H1 (cell line): ENCODE data around the gene ASCL5. TPM values are rescaled to one million over a fixed set of nuclear protein-coding genes. Genes with fewer than 3 reads are reported as not detected.

Experiments used
- CTCF ChIA-PET: fragments of 300-600 bp; sonication (Branson Sonifier 250); formaldehyde crosslinking; loops from one replicate; lab custom pipeline; 2021; ENCODE audit not compliant: partially characterized antibody; lab: Charles Lee
- POLR2A ChIA-PET: fragments of 300-600 bp; sonication (Branson Sonifier 250); formaldehyde crosslinking; loops from one replicate; lab custom pipeline; 2021; ENCODE audit warnings: inconsistent platforms; ENCODE audit not compliant: partially characterized antibody; lab: Charles Lee
- DNase-seq, 2 experiments: peaks; one replicate each; pipeline versions ENCODE4 v3.0.0 to v3.0.0-alpha.2; 2010 to 2022; ENCODE audit warnings: low spot score in 2 of 2, low read depth in 1 of 2, mixed read lengths in 1 of 2
- FAIRE-seq: peaks from 2 replicates; lab custom pipeline; 2011; peaks lifted over from hg19 to GRCh38; lab: Jason Lieb, UNC
- H2AFZ ChIP-seq: 2 replicates; pipeline ENCODE4 v1.8.1; 2012; ENCODE audit warnings: low read length, inconsistent platforms
- H2AK5ac ChIP-seq: 2 replicates; pipeline ENCODE4 v1.6.1; 2013; ENCODE audit warnings: low read depth, low read length
- H2BK120ac ChIP-seq: replicated peaks from 2 replicates; pipeline ENCODE3; 2013; ENCODE audit warnings: low read depth, low read length, inconsistent platforms
- H2BK12ac ChIP-seq: 2 replicates; pipeline ENCODE4 v1.6.1; 2013; ENCODE audit warnings: low read depth, low read length
- H2BK15ac ChIP-seq: 2 replicates; pipeline ENCODE4 v1.6.1; 2013; ENCODE audit warnings: low read length
- H2BK20ac ChIP-seq: 2 replicates; pipeline ENCODE4 v1.6.1; 2013; ENCODE audit warnings: low read length
- H2BK5ac ChIP-seq: 2 replicates; pipeline ENCODE4 v1.6.1; 2013; ENCODE audit warnings: low read depth, low read length
- H3K14ac ChIP-seq: 2 replicates; pipeline ENCODE4 v1.6.1; 2013; ENCODE audit warnings: inconsistent platforms; ENCODE audit not compliant: insufficient read length
- H3K18ac ChIP-seq: 2 replicates; pipeline ENCODE4 v1.6.1; 2013; ENCODE audit warnings: low read length; ENCODE audit errors: extremely low read depth
- H3K23ac ChIP-seq: 2 replicates; pipeline ENCODE4 v1.6.1; 2013; ENCODE audit warnings: inconsistent platforms; ENCODE audit not compliant: insufficient read length
- H3K23me2 ChIP-seq: 2 replicates; pipeline ENCODE4 v1.6.1; 2013; ENCODE audit warnings: low read depth, low read length
- H3K27ac ChIP-seq: 2 replicates; pipeline ENCODE4 v1.6.1; 2011; ENCODE audit warnings: low read depth, low read length, inconsistent platforms
- H3K27me3 ChIP-seq, 4 experiments: replicated peaks in 1 of 4; 1 replicate in 1 of 4; 2 replicates in 3 of 4; pipeline versions ENCODE4 v1.6.1 to v1.8.1; 2011 to 2013; ENCODE audit warnings: low read length in 3 of 4, mild to moderate bottlenecking in 3 of 4, inconsistent platforms in 2 of 4, mixed read lengths in 2 of 4, moderate library complexity in 1 of 4; ENCODE audit not compliant: control insufficient read depth in 3 of 4, insufficient read depth in 3 of 4; ENCODE audit errors: extremely low read depth in 1 of 4
- H3K36me3 ChIP-seq, 4 experiments: 2 replicates each; pipeline versions ENCODE4 v1.6.1 to v1.8.1; 2011 to 2013; ENCODE audit warnings: mild to moderate bottlenecking in 4 of 4, low read length in 3 of 4, moderate library complexity in 2 of 4, control low read depth in 1 of 4, inconsistent platforms in 1 of 4; ENCODE audit not compliant: insufficient read depth in 4 of 4, control insufficient read depth in 2 of 4
- H3K4ac ChIP-seq: replicated peaks from 2 replicates; pipeline ENCODE3; 2013; ENCODE audit warnings: low read length, low read depth, mixed read lengths, inconsistent platforms; ENCODE audit not compliant: insufficient read length
- H3K4me1 ChIP-seq, 4 experiments: replicated peaks in 1 of 4; 1 replicate in 1 of 4; 2 replicates in 3 of 4; pipeline versions ENCODE4 v1.6.1 to v1.8.1; 2011 to 2013; ENCODE audit warnings: low read length in 3 of 4, inconsistent platforms in 2 of 4, mixed read lengths in 1 of 4; ENCODE audit not compliant: insufficient read depth in 4 of 4, control insufficient read depth in 3 of 4
- H3K4me2 ChIP-seq, 2 experiments: 2 replicates each; pipeline versions ENCODE4 v1.6.1 to v1.8.1; 2011 to 2013; ENCODE audit warnings: low read depth in 2 of 2, low read length in 2 of 2, control low read depth in 1 of 2, inconsistent platforms in 1 of 2, mild to moderate bottlenecking in 1 of 2; ENCODE audit not compliant: insufficient read depth in 1 of 2
- H3K4me3 ChIP-seq, 4 experiments: fragments of 200-600, 300-600 bp in 1 of 4; sonication (generic), shearing (Covaris generic), sonication (Bioruptor Twin) in 1 of 4; 2 replicates each; pipeline versions ENCODE4 v1.5.1 to v1.8.1; 2011 to 2016; ENCODE audit warnings: low read length in 4 of 4, low read depth in 3 of 4, control low read depth in 2 of 4, inconsistent platforms in 2 of 4, mild to moderate bottlenecking in 2 of 4, mixed read lengths in 1 of 4, moderate library complexity in 1 of 4; ENCODE audit not compliant: insufficient read depth in 2 of 4; ENCODE audit errors: extremely low read depth in 1 of 4
- H3K56ac ChIP-seq: replicated peaks from 2 replicates; pipeline ENCODE3; 2013; ENCODE audit warnings: low read depth, mild to moderate bottlenecking, mixed read lengths, low read length, inconsistent platforms; ENCODE audit not compliant: insufficient read length
- H3K79me1 ChIP-seq: 2 replicates; pipeline ENCODE4 v1.6.1; 2013; ENCODE audit warnings: low read depth, low read length, control low read depth
- H3K79me2 ChIP-seq, 2 experiments: 2 replicates each; pipeline versions ENCODE4 v1.6.1 to v1.8.1; 2012 to 2013; ENCODE audit warnings: low read length in 2 of 2, mild to moderate bottlenecking in 2 of 2, inconsistent platforms in 1 of 2; ENCODE audit not compliant: insufficient read depth in 2 of 2, control insufficient read depth in 1 of 2
- H3K9ac ChIP-seq, 4 experiments: replicated peaks in 1 of 4; 1 replicate in 1 of 4; 2 replicates in 3 of 4; pipeline versions ENCODE4 v1.6.1 to v1.8.1; 2011 to 2013; ENCODE audit warnings: low read depth in 3 of 4, low read length in 3 of 4, control low read depth in 2 of 4, mild to moderate bottlenecking in 2 of 4, moderate library complexity in 2 of 4, inconsistent platforms in 1 of 4; ENCODE audit errors: extremely low read depth in 1 of 4
- H3K9me3 ChIP-seq, 2 experiments: 2 replicates each; pipeline versions ENCODE4 v1.6.1 to v1.8.1; 2012 to 2013; ENCODE audit warnings: mild to moderate bottlenecking in 2 of 2, moderate library complexity in 2 of 2, control low read depth in 1 of 2, inconsistent platforms in 1 of 2, low read depth in 1 of 2, low read length in 1 of 2, mixed read lengths in 1 of 2; ENCODE audit not compliant: insufficient read depth in 2 of 2
- H4K20me1 ChIP-seq, 2 experiments: replicated peaks in 1 of 2; 2 replicates each; pipeline versions ENCODE3 to v1.8.1; 2011 to 2013; ENCODE audit warnings: inconsistent platforms in 2 of 2, low read length in 2 of 2, mild to moderate bottlenecking in 1 of 2; ENCODE audit not compliant: insufficient read depth in 2 of 2, control insufficient read depth in 1 of 2
- H4K5ac ChIP-seq: 2 replicates; pipeline ENCODE4 v1.6.1; 2013; ENCODE audit warnings: low read length, low read depth, mixed read lengths, inconsistent platforms; ENCODE audit not compliant: insufficient read length
- H4K8ac ChIP-seq: 2 replicates; pipeline ENCODE4 v1.8.0; 2013; ENCODE audit warnings: mild to moderate bottlenecking, moderate library complexity, low read length, inconsistent platforms; ENCODE audit not compliant: insufficient read depth; ENCODE audit errors: extremely low read depth
- H4K91ac ChIP-seq: replicated peaks from 2 replicates; pipeline ENCODE3; 2013; ENCODE audit warnings: low read length, mixed read lengths, inconsistent platforms; ENCODE audit not compliant: insufficient read length
- ATF3 ChIP-seq: IDR thresholded peaks from 2 replicates; pipeline ENCODE4 v1.6.1; 2011; ENCODE audit warnings: low read depth, mild to moderate bottlenecking, low read length; ENCODE audit not compliant: insufficient read depth
- BRCA1 ChIP-seq: IDR thresholded peaks from 2 replicates; pipeline ENCODE4 v1.6.1; 2012; ENCODE audit warnings: low read depth, low read length, improper control_type of control experiment
- CREB1 ChIP-seq: IDR thresholded peaks from 2 replicates; pipeline ENCODE4 v1.6.1; 2012; ENCODE audit warnings: inconsistent platforms
- EP300 ChIP-seq, 2 experiments: IDR thresholded peaks; 1 replicate in 1 of 2; 2 replicates in 1 of 2; pipeline ENCODE4 v1.6.1; 2011 to 2012; ENCODE audit warnings: low read depth in 2 of 2, low read length in 2 of 2, mild to moderate bottlenecking in 2 of 2, borderline replicate concordance in 1 of 2, inconsistent platforms in 1 of 2, moderate library complexity in 1 of 2
- KDM5A ChIP-seq: fragments of 200-600 bp; IDR thresholded peaks from 2 replicates; pipeline ENCODE4 v1.7.1; 2012; ENCODE audit warnings: mild to moderate bottlenecking, low read length, inconsistent platforms, mixed read lengths
- PHF8 ChIP-seq: fragments of 200-600 bp; sonication (generic); conservative IDR thresholded peaks from 2 replicates; pipeline ENCODE4 v1.7.1; 2012; ENCODE audit warnings: low read depth, mild to moderate bottlenecking, inconsistent platforms, low read length, moderate library complexity
- RAD21 ChIP-seq, 2 experiments: IDR thresholded peaks in 1 of 2; conservative IDR thresholded peaks in 1 of 2; 2 replicates each; pipeline ENCODE4 v1.6.1; 2011; ENCODE audit warnings: low read depth in 2 of 2, low read length in 2 of 2, improper control_type of control experiment in 1 of 2, inconsistent platforms in 1 of 2, mild to moderate bottlenecking in 1 of 2, moderate library complexity in 1 of 2
- SIN3A ChIP-seq, 2 experiments: IDR thresholded peaks in 1 of 2; conservative IDR thresholded peaks in 1 of 2; 2 replicates each; pipeline ENCODE4 v1.6.1; 2011 to 2012; ENCODE audit warnings: low read length in 2 of 2, improper control_type of control experiment in 1 of 2, low read depth in 1 of 2, mild to moderate bottlenecking in 1 of 2
- SP2 ChIP-seq: IDR thresholded peaks from 2 replicates; pipeline ENCODE4 v1.6.1; 2012; ENCODE audit warnings: mild to moderate bottlenecking, low read length, inconsistent platforms
- SP4 ChIP-seq: IDR thresholded peaks from 2 replicates; pipeline ENCODE4 v1.6.1; 2012; ENCODE audit warnings: low read length, inconsistent platforms
- YY1 ChIP-seq: IDR thresholded peaks from 2 replicates; pipeline ENCODE4 v1.6.1; 2011; ENCODE audit warnings: low read depth, mild to moderate bottlenecking, low read length
- WGBS, 2 experiments: shearing (Covaris generic) in 1 of 2; methylation state at CpG; one replicate each; pipeline versions ENCODE4 v1.1.6 to v1.1.7; 2013 to 2015; ENCODE audit warnings: low lambda C conversion rate in 2 of 2, mixed read lengths in 2 of 2, inconsistent platforms in 1 of 2, low coverage in 1 of 2, missing lambda C conversion rate in 1 of 2; ENCODE audit not compliant: insufficient replicate concordance in 2 of 2, insufficient coverage in 1 of 2, insufficient read length in 1 of 2; ENCODE audit errors: extremely low coverage in 1 of 2, missing lambda C conversion rate in 1 of 2; 5-methylcytosine and 5-hydroxymethylcytosine counted together
- polyA plus RNA-seq, 7 experiments: library from polyadenylated mRNA; depleted of rRNA in 3 of 7; stranded (reverse) in 5 of 7; unstranded in 2 of 7; fragments of >200 nt in 5 of 7; fragments of 200-250 nt in 2 of 7; gene quantifications; 1 replicate in 5 of 7; 2 replicates in 1 of 7; 4 replicates in 1 of 7; pipeline versions ENCODE4 v1.2.1 to v1.2.3, GENCODE V29; 2011 to 2013; ENCODE audit warnings: missing spikeins in 2 of 7, mixed read lengths in 2 of 7
- total RNA-seq: library from RNA; stranded (reverse); fragmentation: NEBNext Ultra II Directional; extraction: Animal tissue kit (Norgen Biotek cat#: 25700); gene quantifications from 2 replicates; pipeline ENCODE4 v1.2.1, GENCODE V29; 2021
- TF ChIP-seq, protein P1 (sequence below): IDR thresholded peaks from 2 replicates; pipeline ENCODE4 v1.6.1; 2011; ENCODE audit warnings: low read length, improper control_type of control experiment

Gene ASCL5
- total and polyA plus RNA-seq, 2 of the 8 experiments (the other 6 are each of a cell fraction or from before 2014, with no cell fraction given) = 0.29 to 0.41 TPM

DNA sequence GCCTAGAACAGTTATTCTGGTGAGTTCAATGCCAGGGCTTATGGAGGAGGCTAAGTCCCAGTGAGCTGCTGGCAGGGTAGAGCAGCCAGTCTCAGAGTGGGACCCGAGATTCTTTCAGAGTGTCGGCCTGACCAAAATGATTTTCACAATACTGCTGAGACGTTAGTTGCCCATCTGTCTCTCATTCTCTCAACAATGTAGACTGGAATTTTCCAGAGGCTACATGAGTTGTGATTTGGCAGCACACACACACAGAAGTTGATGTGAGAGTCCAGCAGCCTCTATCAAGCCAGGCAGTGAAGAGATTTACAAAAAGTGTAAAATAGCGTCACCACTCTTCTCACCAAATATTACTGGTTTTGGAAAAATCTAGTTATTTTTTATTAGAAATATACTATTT lies 36.4 kb downstream of the ASCL5 start:
- no peak overlapping the region for H4K91ac ChIP-seq
- H2AK5ac ChIP-seq = no peak overlapping the region; the same call in 1 of the 2 replicates
- no peak overlapping the region for H3K14ac ChIP-seq
- H2BK120ac ChIP-seq = no peak overlapping the region
- H4K5ac ChIP-seq = no peak overlapping the region
- no peaks in the 10 kb centered on the region for H3K79me2 ChIP-seq
- H3K56ac ChIP-seq = no peak overlapping the region
- no peak overlapping the region for H2BK5ac ChIP-seq
- no peak overlapping the region for H2BK15ac ChIP-seq
- H2BK12ac ChIP-seq = no peak overlapping the region
- WGBS, 2 experiments = 88% methylated on average over 4 of the region's 4 CpGs; no CpG with 5 or more reads in 1 of the 2 experiments
- no peaks in the 10 kb centered on the region for H3K9me3 ChIP-seq
- no peak overlapping the region for H3K4me2 ChIP-seq
- H4K8ac ChIP-seq = no peak overlapping the region
- no peak overlapping the region for H3K4me3 ChIP-seq
- H3K4ac ChIP-seq = no peak overlapping the region
- H3K23me2 ChIP-seq = no peaks in the 10 kb centered on the region
- H2BK20ac ChIP-seq = no peak overlapping the region
- no peaks in the 10 kb centered on the region for H3K36me3 ChIP-seq
- no peak overlapping the region for H3K23ac ChIP-seq
- POLR2A ChIA-PET = no interaction called here
- H3K27ac ChIP-seq = no peak overlapping the region
- FAIRE-seq (no peak), DNase-seq (no peak)
- no peak overlapping the region for H2AFZ ChIP-seq
- no peaks in the 10 kb centered on the region for H3K79me1 ChIP-seq
- H3K9ac ChIP-seq = no peak overlapping the region
- CTCF ChIA-PET = interaction anchor here (0.7 to 3.6 kb wide), 10 partner anchors 10 to 194 kb away, joined by 3 to 29 read pairs (median 4); no protein-coding TSS in a partner anchor
- H3K4me1 ChIP-seq = no peaks in the 10 kb centered on the region
- H3K27me3 ChIP-seq = no peaks in the 10 kb centered on the region
- H3K18ac ChIP-seq = no peak overlapping the region; the same call in 1 of the 2 replicates
- no peaks in the 10 kb centered on the region for H4K20me1 ChIP-seq
- TF ChIP-seq RAD21 (IDR thresholded peaks at IDR 0.05 in 1 of 2, conservative IDR thresholded peaks at IDR 0.05 in 1 of 2; ENCODE audit: low read depth in 2 of 2, low read length in 2 of 2) = no peak
- TF ChIP-seq SP4 = no peak
- TF ChIP-seq CREB1 = no peak
- no peak for TF ChIP-seq BRCA1
- no peak for TF ChIP-seq SP2
- TF ChIP-seq SIN3A (conservative IDR thresholded peaks at IDR 0.05 in 1 of 2, IDR thresholded peaks at IDR 0.05 in 1 of 2; ENCODE audit: low read depth in 1 of 2, low read length in 2 of 2) = no peak
- TF ChIP-seq EP300 (IDR thresholded peaks at IDR 0.05; ENCODE audit: borderline replicate concordance in 1 of 2, low read depth in 2 of 2, low read length in 2 of 2) = no peak
- TF ChIP-seq KDM5A = no peak
- TF ChIP-seq, protein P1, sequence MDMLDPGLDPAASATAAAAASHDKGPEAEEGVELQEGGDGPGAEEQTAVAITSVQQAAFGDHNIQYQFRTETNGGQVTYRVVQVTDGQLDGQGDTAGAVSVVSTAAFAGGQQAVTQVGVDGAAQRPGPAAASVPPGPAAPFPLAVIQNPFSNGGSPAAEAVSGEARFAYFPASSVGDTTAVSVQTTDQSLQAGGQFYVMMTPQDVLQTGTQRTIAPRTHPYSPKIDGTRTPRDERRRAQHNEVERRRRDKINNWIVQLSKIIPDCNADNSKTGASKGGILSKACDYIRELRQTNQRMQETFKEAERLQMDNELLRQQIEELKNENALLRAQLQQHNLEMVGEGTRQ = no peak
- no peak for TF ChIP-seq ATF3
- no peak for TF ChIP-seq YY1
- no peak for TF ChIP-seq PHF8
